ENCODE results near the gene NDRG3.

DNA sequence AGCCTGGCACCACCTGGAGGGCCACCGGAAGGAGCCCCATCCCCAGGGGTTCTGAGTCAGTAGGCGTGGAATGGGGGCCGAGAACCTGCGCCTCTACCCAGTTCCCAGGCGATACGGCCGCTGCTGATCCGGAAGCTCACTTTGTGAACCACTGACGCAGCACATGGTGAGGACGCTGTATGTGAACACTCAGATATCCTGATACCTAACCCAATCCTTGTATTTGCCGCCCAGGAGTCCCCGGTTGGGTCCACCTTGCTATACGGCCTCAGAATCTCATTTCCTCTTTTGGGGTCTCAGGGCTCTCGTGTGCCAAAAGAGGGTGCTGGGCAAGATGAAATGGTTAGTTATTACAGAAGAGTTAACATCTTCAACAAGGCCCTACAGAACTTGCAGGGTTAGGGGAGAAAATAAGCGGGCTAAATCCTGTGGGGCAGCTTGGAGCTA is 140.9 kb downstream of the NDRG3 start:
- no peak for TF ChIP-seq CTCF (IDR thresholded peaks at IDR 0.05; ENCODE audit: insufficient read depth, low read length)
- no peak; the same call in 1 of the 2 replicates for TF ChIP-seq POLR2AphosphoS5 (IDR thresholded peaks at IDR 0.05; ENCODE audit: low read depth)
- TF ChIP-seq GABPA (IDR thresholded peaks at IDR 0.05; ENCODE audit: low read depth): no peak
- TF ChIP-seq REST (IDR thresholded peaks at IDR 0.05; ENCODE audit: insufficient replicate concordance, low read depth): peak; percentile 4
- no peak for TF ChIP-seq SPI1 (IDR thresholded peaks at IDR 0.05; ENCODE audit: borderline replicate concordance, low read depth)
